HG03558 (cell line): Measurements from ENCODE around the gene GPR162.

Experiments used
- ATAC-seq: cut with Tn5 transposase; IDR thresholded peaks from one replicate; pipeline ENCODE4 v1.9.1; 2021; ENCODE audit warnings: moderate number of reproducible peaks; ENCODE audit not compliant: unreplicated experiment; ENCODE audit errors: extremely low read depth

The GPR162 gene

GRCh38 chr12:6833189-6833890 lies 11.7 kb downstream of the GPR162 start:
- no peak for ATAC-seq

- ATAC-seq, result no peak
These were observed 12.6 kb downstream of the GPR162 start for GRCh38 chr12:6834254-6834653.

- ATAC-seq, result no peak
These were observed 13.3 kb downstream of the GPR162 start for GRCh38 chr12:6834873-6835272.

- no peak for ATAC-seq
These were observed 15.2 kb downstream of the GPR162 start for GRCh38 chr12:6836851-6837250.

GRCh38 chr12:6837370-6838060 lies 15.9 kb downstream of the GPR162 start:
- ATAC-seq, result no peak

- ATAC-seq, result no peak
These were observed 17.2 kb downstream of the GPR162 start for GRCh38 chr12:6838854-6839253.

GRCh38 chr12:6839482-6840201 lies 18.0 kb downstream of the GPR162 start:
- ATAC-seq, result no peak

GRCh38 chr12:6840330-6840729 lies 18.7 kb downstream of the GPR162 start:
- ATAC-seq, result no peak

GRCh38 chr12:6840761-6841515 lies 19.3 kb downstream of the GPR162 start, which contains the start of gene GNB3:
Gene GNB3 (plus strand): TSS chr12:6840925. CDS start chr12:6841288, 363 bp downstream.
- no peak for ATAC-seq

- no peak for ATAC-seq
These were observed 20.5 kb downstream of the GPR162 start for GRCh38 chr12:6842075-6842474.

GRCh38 chr12:6843118-6843902 lies 21.7 kb downstream of the GPR162 start:
- ATAC-seq, result no peak

GRCh38 chr12:6845395-6845794 lies 23.8 kb downstream of the GPR162 start:
- ATAC-seq, result no peak

GRCh38 chr12:6846316-6846869 lies 24.8 kb downstream of the GPR162 start:
- ATAC-seq, result no peak

- ATAC-seq, result no peak
These were observed 26.1 kb downstream of the GPR162 start for GRCh38 chr12:6847676-6848075.

GRCh38 chr12:6849427-6849826 lies 27.8 kb downstream of the GPR162 start:
- ATAC-seq, result no peak

GRCh38 chr12:6849976-6850560 lies 28.4 kb downstream of the GPR162 start:
- no peak for ATAC-seq

GRCh38 chr12:6850796-6851152 lies 29.2 kb downstream of the GPR162 start:
- ATAC-seq, result no peak

GRCh38 chr12:6851153-6851920 lies 29.7 kb downstream of the GPR162 start, which contains the start of gene CDCA3:
Gene CDCA3 (minus strand): TSS chr12:6851286. CDS start chr12:6850952, 334 bp downstream.
- ATAC-seq, result peak; percentile 41
